ENCODE data around the gene SEPHS1. TPM values are rescaled to one million over a fixed set of nuclear protein-coding genes. Genes with fewer than 3 reads are reported as not detected.
"Not testable (repeated sequence)": the region's sequence is repeated elsewhere in the genome, so short reads cannot be mapped to it uniquely, and the experiment has no call there.

The SEPHS1 gene
- total and polyA plus RNA-seq, 3 experiments from 2014 or later, result 22.4 to 59.4 (median 52.0) TPM

DNA sequence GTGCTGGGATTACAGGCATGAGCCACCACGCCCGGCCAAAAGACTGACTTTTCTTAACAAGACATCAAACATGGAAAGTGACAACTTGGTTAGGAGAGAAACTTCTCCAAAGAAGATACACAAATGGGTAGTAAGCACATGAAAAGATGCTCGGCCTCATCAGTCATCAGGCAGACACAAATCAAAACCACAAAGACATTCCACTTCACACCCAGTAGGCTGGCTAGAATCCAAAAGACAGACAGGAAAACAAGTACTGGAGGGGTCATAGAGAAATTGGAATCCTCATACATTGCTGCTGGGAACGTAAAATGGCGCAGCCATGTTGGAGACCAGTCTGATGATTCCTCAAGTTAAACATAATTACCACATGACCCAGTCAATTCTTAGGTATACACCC lies 16.4 kb downstream of the SEPHS1 start:
- Histone ChIP-seq H3K9me3 (ENCODE audit: low read length) (no peaks in the 10 kb centered on the region), H3K27ac (ENCODE audit: low read depth, low read length) (no peak overlapping the region), H3K27me3 (ENCODE audit: insufficient read depth, low read length, poor library complexity, severe bottlenecking) (no peaks in the 10 kb centered on the region), H3K4me3 (ENCODE audit: low read length) (no peak overlapping the region), H3K36me3 (ENCODE audit: insufficient read depth, low read length) (peaks cover 20% of the 10 kb centered on the region), H3K4me1 (ENCODE audit: insufficient read depth, low read length) (no peaks in the 10 kb centered on the region)
- CTCF ChIA-PET, result no interaction called here
- no peak overlapping the region for H3K4me3 Mint-ChIP-seq
- H3K9me3 Mint-ChIP-seq, result no peaks in the 10 kb centered on the region
- no peak for DNase-seq
- POLR2A ChIA-PET, result no interaction called here
- H3K4me1 Mint-ChIP-seq, result peaks cover 0 to 2% (median 0%) of the 10 kb centered on the region in 3 donors
- peaks cover 8 to 84% (median 21%) of the 10 kb centered on the region in 3 donors for H3K36me3 Mint-ChIP-seq
- peak overlapping the region in 1 of 8 donors; percentile 61 for H3K27ac Mint-ChIP-seq
- no peaks in the 10 kb centered on the region for H3K27me3 Mint-ChIP-seq

- H3K27me3 Mint-ChIP-seq; H3K27me3 ChIP-seq (ENCODE audit: insufficient read depth, low read length, poor library complexity, severe bottlenecking); H3K27ac ChIP-seq (ENCODE audit: low read depth, low read length); CTCF ChIA-PET; H3K4me3 Mint-ChIP-seq; DNase-seq; H3K9me3 Mint-ChIP-seq; H3K4me1 ChIP-seq (ENCODE audit: insufficient read depth, low read length); H3K4me1 Mint-ChIP-seq; H3K9me3 ChIP-seq (ENCODE audit: low read length); H3K4me3 ChIP-seq (ENCODE audit: low read length): not testable (repeated sequence)
- Mint-ChIP-seq H3K27ac (peak overlapping the region in 1 of 8 donors; percentile 56), H3K36me3 (peaks cover 8 to 85% (median 23%) of the 10 kb centered on the region in 3 donors)
- POLR2A ChIA-PET, result interaction anchor here (0.6 kb wide), 1 partner anchor 14 kb away, joined by 7 read pairs; no protein-coding TSS in a partner anchor
- peaks cover 20% of the 10 kb centered on the region for H3K36me3 ChIP-seq (ENCODE audit: insufficient read depth, low read length)
These were observed 17.1 kb downstream of the SEPHS1 start for GRCh38 chr10:13330980-13331379.

DNA sequence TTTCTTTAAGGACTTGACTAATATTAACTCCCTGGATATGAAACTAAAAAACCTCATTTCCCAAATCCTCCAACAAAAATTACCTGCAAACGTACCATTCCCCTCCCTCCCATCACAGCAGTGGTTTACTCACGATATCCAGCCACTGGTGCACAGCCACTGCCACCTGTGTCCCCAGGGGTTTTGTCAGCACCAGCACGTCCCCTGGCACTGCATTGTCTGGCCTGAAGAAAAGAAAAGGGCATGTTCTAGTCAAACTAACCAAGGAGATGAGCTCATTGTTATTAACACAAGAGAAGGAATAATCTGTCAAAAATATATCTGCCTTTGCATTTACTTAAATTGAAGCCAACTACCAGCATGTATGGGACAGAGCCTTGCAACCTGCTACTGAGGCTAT lies 18.5 kb downstream of the SEPHS1 start:
- DNase-seq, result no peak
- no peak overlapping the region for H3K27ac ChIP-seq (ENCODE audit: low read depth, low read length)
- peaks cover 8 to 84% (median 26%) of the 10 kb centered on the region in 3 donors for H3K36me3 Mint-ChIP-seq
- H3K36me3 ChIP-seq (ENCODE audit: insufficient read depth, low read length), result peaks cover 24% of the 10 kb centered on the region
- H3K27me3 ChIP-seq (ENCODE audit: insufficient read depth, low read length, poor library complexity, severe bottlenecking), result no peaks in the 10 kb centered on the region
- CTCF ChIA-PET, result interaction anchor here (2.3 kb wide), 1 partner anchor 27 kb away, joined by 6 read pairs; no protein-coding TSS in a partner anchor
- peak overlapping the region in 2 of 8 donors; percentile 63 to 64 for H3K27ac Mint-ChIP-seq
- no peak overlapping the region for H3K4me3 ChIP-seq (ENCODE audit: low read length)
- H3K9me3 ChIP-seq (ENCODE audit: low read length), result no peaks in the 10 kb centered on the region
- no peak overlapping the region for H3K4me3 Mint-ChIP-seq
- POLR2A ChIA-PET, result no interaction called here
- no peaks in the 10 kb centered on the region for H3K27me3 Mint-ChIP-seq
- H3K4me1 Mint-ChIP-seq, result peaks cover 0 to 2% (median 0%) of the 10 kb centered on the region in 3 donors
- no peaks in the 10 kb centered on the region for H3K9me3 Mint-ChIP-seq
- no peaks in the 10 kb centered on the region for H3K4me1 ChIP-seq (ENCODE audit: insufficient read depth, low read length)

DNA sequence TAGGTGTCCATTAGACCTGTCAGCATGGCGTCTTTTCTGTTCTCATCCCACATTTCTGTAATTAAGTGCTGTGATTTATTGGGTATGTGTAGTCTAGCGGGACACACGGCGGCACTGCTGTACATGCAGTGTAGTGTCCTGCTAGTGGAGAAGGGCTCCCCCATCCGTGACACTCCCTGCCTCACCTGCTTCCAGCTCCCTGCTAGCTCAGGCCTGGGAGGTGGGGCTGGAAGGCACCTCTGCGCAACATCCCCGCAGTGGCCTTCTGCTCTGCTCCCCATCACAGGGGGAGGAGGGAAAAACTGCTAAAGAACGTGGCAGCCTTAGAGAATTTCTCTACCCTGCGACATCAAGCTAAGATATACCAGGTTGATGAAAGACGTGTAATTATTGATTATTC lies 19.5 kb downstream of the SEPHS1 start:
- ChIA-PET POLR2A (no interaction called here), CTCF (interaction anchor here (2.3 kb wide), 1 partner anchor 26 kb away, joined by 6 read pairs; no protein-coding TSS in a partner anchor)
- no peak overlapping the region for H3K27ac ChIP-seq (ENCODE audit: low read depth, low read length)
- H3K27me3 ChIP-seq (ENCODE audit: insufficient read depth, low read length, poor library complexity, severe bottlenecking), result no peaks in the 10 kb centered on the region
- no peaks in the 10 kb centered on the region for H3K9me3 ChIP-seq (ENCODE audit: low read length)
- no peak overlapping the region for H3K4me3 ChIP-seq (ENCODE audit: low read length)
- DNase-seq, result no peak
- Mint-ChIP-seq H3K36me3 (peaks cover 8 to 82% (median 31%) of the 10 kb centered on the region in 3 donors), H3K9me3 (no peaks in the 10 kb centered on the region), H3K4me3 (no peak overlapping the region), H3K4me1 (peaks cover 0 to 2% (median 0%) of the 10 kb centered on the region in 3 donors), H3K27ac (no peak overlapping the region), H3K27me3 (no peaks in the 10 kb centered on the region)
- H3K4me1 ChIP-seq (ENCODE audit: insufficient read depth, low read length), result no peaks in the 10 kb centered on the region
- H3K36me3 ChIP-seq (ENCODE audit: insufficient read depth, low read length), result peaks cover 24% of the 10 kb centered on the region

DNA sequence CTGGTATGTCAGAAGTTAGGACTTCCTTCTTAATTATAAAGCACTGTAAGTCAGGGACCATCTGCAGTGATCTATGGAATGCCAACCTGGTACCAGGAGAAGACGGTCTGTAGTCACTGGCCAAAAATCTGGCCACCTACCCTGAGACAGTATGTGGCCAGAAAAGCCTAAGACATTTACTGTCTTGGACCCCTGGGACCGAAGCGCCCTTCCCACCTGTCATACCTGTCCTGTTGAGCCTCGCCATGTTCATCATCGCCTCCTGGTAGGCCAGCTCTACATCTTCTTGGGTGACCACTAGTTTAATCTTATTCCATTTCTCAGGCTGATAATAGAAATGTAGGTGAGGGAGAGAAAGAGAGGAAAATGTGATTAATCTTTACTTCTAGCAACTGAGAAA lies 20.0 kb downstream of the SEPHS1 start:
- H3K4me3 Mint-ChIP-seq, result no peak overlapping the region
- peaks cover 0 to 2% (median 0%) of the 10 kb centered on the region in 3 donors for H3K4me1 Mint-ChIP-seq
- ChIA-PET POLR2A (no interaction called here), CTCF (interaction anchor here (2.3 kb wide), 1 partner anchor 26 kb away, joined by 6 read pairs; no protein-coding TSS in a partner anchor)
- no peaks in the 10 kb centered on the region for H3K27me3 ChIP-seq (ENCODE audit: insufficient read depth, low read length, poor library complexity, severe bottlenecking)
- no peaks in the 10 kb centered on the region for H3K9me3 ChIP-seq (ENCODE audit: low read length)
- no peaks in the 10 kb centered on the region for H3K4me1 ChIP-seq (ENCODE audit: insufficient read depth, low read length)
- no peaks in the 10 kb centered on the region for H3K27me3 Mint-ChIP-seq
- H3K27ac Mint-ChIP-seq, result peak overlapping the region in 1 of 8 donors; percentile 60
- H3K4me3 ChIP-seq (ENCODE audit: low read length), result no peak overlapping the region
- peaks cover 8 to 81% (median 31%) of the 10 kb centered on the region in 3 donors for H3K36me3 Mint-ChIP-seq
- no peak for DNase-seq
- peaks cover 24% of the 10 kb centered on the region for H3K36me3 ChIP-seq (ENCODE audit: insufficient read depth, low read length)
- no peak overlapping the region for H3K27ac ChIP-seq (ENCODE audit: low read depth, low read length)
- no peaks in the 10 kb centered on the region for H3K9me3 Mint-ChIP-seq

DNA sequence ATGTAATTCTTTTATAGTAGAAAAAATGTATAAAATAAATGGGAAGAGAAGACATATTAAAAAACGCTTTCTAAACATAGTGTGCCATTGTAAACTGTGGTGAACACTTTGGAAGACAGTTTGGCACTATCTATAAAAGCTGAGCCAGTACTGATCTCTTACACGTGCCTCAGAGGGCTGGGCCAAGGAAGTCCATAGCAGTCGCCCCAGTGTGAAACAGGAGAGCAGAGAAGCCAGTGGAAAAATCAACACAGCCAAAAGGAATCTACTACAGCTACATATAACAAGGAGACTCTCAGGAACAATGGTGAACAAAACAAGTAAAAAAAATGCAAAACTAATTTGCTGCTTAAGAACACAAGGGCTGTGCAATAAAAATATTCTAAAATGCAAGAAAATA lies 20.6 kb downstream of the SEPHS1 start:
- H3K27me3 Mint-ChIP-seq, result no peaks in the 10 kb centered on the region
- ChIA-PET POLR2A (no interaction called here), CTCF (no interaction called here)
- H3K36me3 ChIP-seq (ENCODE audit: insufficient read depth, low read length), result peaks cover 24% of the 10 kb centered on the region
- H3K4me3 ChIP-seq (ENCODE audit: low read length), result no peak overlapping the region
- no peaks in the 10 kb centered on the region for H3K9me3 Mint-ChIP-seq
- H3K4me3 Mint-ChIP-seq, result no peak overlapping the region
- peak overlapping the region in 2 of 8 donors; percentile 29 to 55 for H3K27ac Mint-ChIP-seq
- peaks cover 0 to 2% (median 0%) of the 10 kb centered on the region in 3 donors for H3K4me1 Mint-ChIP-seq
- no peak for DNase-seq
- H3K27me3 ChIP-seq (ENCODE audit: insufficient read depth, low read length, poor library complexity, severe bottlenecking), result no peaks in the 10 kb centered on the region
- no peak overlapping the region for H3K27ac ChIP-seq (ENCODE audit: low read depth, low read length)
- peaks cover 8 to 84% (median 33%) of the 10 kb centered on the region in 3 donors for H3K36me3 Mint-ChIP-seq
- no peaks in the 10 kb centered on the region for H3K9me3 ChIP-seq (ENCODE audit: low read length)
- H3K4me1 ChIP-seq (ENCODE audit: insufficient read depth, low read length), result no peaks in the 10 kb centered on the region

GRCh38 chr10:13322615-13323148 lies 25.4 kb downstream of the SEPHS1 start:
- POLR2A ChIA-PET, result no interaction called here
- Histone ChIP-seq H3K9me3 (ENCODE audit: low read length) (no peaks in the 10 kb centered on the region), H3K36me3 (ENCODE audit: insufficient read depth, low read length) (peaks cover 8% of the 10 kb centered on the region), H3K27me3 (ENCODE audit: insufficient read depth, low read length, poor library complexity, severe bottlenecking) (no peaks in the 10 kb centered on the region), H3K27ac (ENCODE audit: low read depth, low read length) (no peak overlapping the region), H3K4me3 (ENCODE audit: low read length) (no peak overlapping the region), H3K4me1 (ENCODE audit: insufficient read depth, low read length) (no peaks in the 10 kb centered on the region)
- H3K27me3 Mint-ChIP-seq, result no peaks in the 10 kb centered on the region
- H3K4me3 Mint-ChIP-seq, result no peak overlapping the region
- CTCF ChIA-PET, result no interaction called here
- H3K9me3 Mint-ChIP-seq, result no peaks in the 10 kb centered on the region
- H3K36me3 Mint-ChIP-seq, result peaks cover 5 to 74% (median 21%) of the 10 kb centered on the region in 3 donors
- no peak for DNase-seq
- H3K4me1 Mint-ChIP-seq, result no peaks in the 10 kb centered on the region
- no peak overlapping the region for H3K27ac Mint-ChIP-seq

DNA sequence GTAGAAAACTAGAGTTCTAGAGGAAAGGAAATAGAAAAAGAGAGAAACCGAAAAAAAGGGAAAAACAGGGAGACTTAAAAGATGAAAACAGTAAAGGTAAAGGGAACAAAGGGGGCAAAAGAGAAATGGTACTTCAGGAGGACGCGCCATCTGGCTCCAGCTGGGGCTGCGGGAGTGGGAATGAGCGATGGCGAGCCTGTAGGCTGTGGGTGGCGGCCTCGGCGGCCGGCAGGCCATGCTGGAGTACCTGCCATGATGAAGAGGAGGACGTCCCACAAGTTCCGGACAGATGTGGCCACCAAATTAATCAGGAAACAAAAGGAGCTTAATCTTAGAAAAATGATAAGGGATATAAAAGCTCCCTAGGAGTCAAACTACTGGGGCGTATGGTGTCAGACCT lies 26.5 kb downstream of the SEPHS1 start:
- ChIA-PET POLR2A (interaction anchor here (0.5 kb wide), 1 partner anchor 18 kb away, joined by 3 read pairs; no protein-coding TSS in a partner anchor), CTCF (interaction anchor here (1.3 kb wide), 1 partner anchor 22 kb away, joined by 3 read pairs; the partner anchor contains the start of gene PHYH)
- Histone ChIP-seq H3K9me3 (ENCODE audit: low read length) (no peaks in the 10 kb centered on the region), H3K27me3 (ENCODE audit: insufficient read depth, low read length, poor library complexity, severe bottlenecking) (no peaks in the 10 kb centered on the region), H3K4me3 (ENCODE audit: low read length) (no peak overlapping the region), H3K36me3 (ENCODE audit: insufficient read depth, low read length) (peaks cover 8% of the 10 kb centered on the region), H3K4me1 (ENCODE audit: insufficient read depth, low read length) (no peaks in the 10 kb centered on the region), H3K27ac (ENCODE audit: low read depth, low read length) (no peak overlapping the region)
- Mint-ChIP-seq H3K4me3 (no peak overlapping the region), H3K4me1 (no peaks in the 10 kb centered on the region), H3K36me3 (peaks cover 5 to 63% (median 18%) of the 10 kb centered on the region in 3 donors), H3K9me3 (no peaks in the 10 kb centered on the region), H3K27ac (peak overlapping the region in 3 of 8 donors; percentile 43 to 47 (median 43)), H3K27me3 (no peaks in the 10 kb centered on the region)
- DNase-seq, result no peak
